Suprapubic skin (tissue), 4 donors: ENCODE results near the gene MAGED1. TPM values are rescaled to one million over a fixed set of nuclear protein-coding genes. Genes with fewer than 3 reads are reported as not detected.

Source experiments
- DNase-seq, 2 donors: peaks; one replicate each; pipeline ENCODE4 v3.0.0-alpha.2; 2019; ENCODE audit warnings: low spot score in 2 of 2
- H3K27ac ChIP-seq: fragments of 200-600 bp; sonication (generic); one replicate; pipeline ENCODE4 v1.5.1; 2019
- H3K27me3 ChIP-seq: fragments of 200-600 bp; sonication (generic); one replicate; pipeline ENCODE4 v1.5.1; 2019
- H3K36me3 ChIP-seq: fragments of 200-600 bp; sonication (generic); one replicate; pipeline ENCODE4 v1.5.1; 2019
- H3K4me1 ChIP-seq: fragments of 200-600 bp; sonication (generic); one replicate; pipeline ENCODE4 v1.5.1; 2019
- H3K4me3 ChIP-seq: fragments of 200-600 bp; sonication (generic); one replicate; pipeline ENCODE4 v1.5.1; 2019; ENCODE audit warnings: mild to moderate bottlenecking
- H3K9me3 ChIP-seq: fragments of 200-600 bp; sonication (generic); one replicate; pipeline ENCODE4 v1.5.1; 2019
- CTCF ChIP-seq, 2 donors: fragments of 200-600 bp in 1 of 2; fragments of 450-650 bp in 1 of 2; sonication (generic) in 1 of 2; IDR thresholded peaks; one replicate each; pipeline ENCODE4 v1.5.1; 2016 to 2019; ENCODE audit warnings: antibody characterized with exemption in 2 of 2, mild to moderate bottlenecking in 1 of 2, moderate library complexity in 1 of 2
- EP300 ChIP-seq: sonication (generic); formaldehyde crosslinking; IDR thresholded peaks from one replicate; pipeline ENCODE4 v1.6.1; 2017; ENCODE audit warnings: antibody characterized with exemption
- POLR2A ChIP-seq, 2 donors: fragments of 450-650 bp; IDR thresholded peaks; one replicate each; pipeline ENCODE4 v1.6.1; 2017; ENCODE audit warnings: antibody characterized with exemption in 2 of 2, mild to moderate bottlenecking in 2 of 2, moderate library complexity in 2 of 2
- POLR2AphosphoS5 ChIP-seq, 3 donors: sonication (generic); formaldehyde crosslinking; IDR thresholded peaks; one replicate each; pipeline ENCODE4 v1.6.1; 2017; ENCODE audit warnings: antibody characterized with exemption in 3 of 3
- WGBS: methylation state at CpG from one replicate; pipeline ENCODE4 v1.1.5; 2018; 5-methylcytosine and 5-hydroxymethylcytosine counted together
- total RNA-seq, 4 donors: library from RNA; depleted of rRNA; stranded (reverse); fragments of >200 nt; gene quantifications; one replicate each; pipeline ENCODE4 v1.1.0, GENCODE V29; 2016

Gene MAGED1
- total RNA-seq, 4 donors from 2014 or later = 35.0 to 44.1 (median 39.1) TPM

- Histone ChIP-seq H3K4me3 (no peak overlapping the region), H3K4me1 (no peaks in the 10 kb centered on the region), H3K9me3 (no peaks in the 10 kb centered on the region), H3K27me3 (no peaks in the 10 kb centered on the region), H3K27ac (no peak overlapping the region), H3K36me3 (no peaks in the 10 kb centered on the region)
- TF ChIP-seq POLR2A (IDR thresholded peaks at IDR 0.05) (no peak), POLR2AphosphoS5 (IDR thresholded peaks at IDR 0.05) (no peak), CTCF (IDR thresholded peaks at IDR 0.05) (no peak), EP300 (no peak)
- WGBS = 62% methylated on average over 3 of the region's 3 CpGs
- no peak for DNase-seq
Measured at GRCh38 chrX:51852621-51853020, 40.8 kb upstream of the MAGED1 start.

DNA sequence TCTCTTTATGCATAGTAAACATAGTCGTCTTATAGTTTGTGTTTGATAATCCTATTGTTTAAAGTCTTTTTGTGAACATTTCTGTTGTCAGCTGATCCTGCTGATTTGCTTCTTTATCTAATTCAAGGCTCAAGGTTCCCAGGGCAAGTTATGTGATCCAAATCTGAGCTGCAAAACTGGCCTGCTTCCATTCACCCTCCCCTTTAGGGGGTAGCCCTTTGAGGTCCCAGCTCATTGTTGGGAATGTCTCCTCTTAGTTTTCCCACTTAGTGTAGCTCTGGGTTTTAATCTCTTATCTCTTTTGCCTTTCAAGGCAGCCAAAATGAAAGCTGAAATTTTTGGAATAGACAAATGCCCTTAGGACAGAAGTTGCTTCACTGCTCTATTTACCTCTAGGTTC is 40.2 kb upstream of the MAGED1 start:
- no peaks in the 10 kb centered on the region for H3K9me3 ChIP-seq
- no peaks in the 10 kb centered on the region for H3K36me3 ChIP-seq
- TF ChIP-seq CTCF (IDR thresholded peaks at IDR 0.05) = no peak
- TF ChIP-seq POLR2A (IDR thresholded peaks at IDR 0.05) = no peak
- TF ChIP-seq POLR2AphosphoS5 (IDR thresholded peaks at IDR 0.05) = no peak
- no peak for TF ChIP-seq EP300
- no peak overlapping the region for H3K27ac ChIP-seq
- H3K27me3 ChIP-seq = no peaks in the 10 kb centered on the region
- H3K4me3 ChIP-seq = no peak overlapping the region
- no peak for DNase-seq
- no peaks in the 10 kb centered on the region for H3K4me1 ChIP-seq
- WGBS = 31% methylated on average over 1 of the region's 1 CpG

GRCh38 chrX:51855698-51856097 is 37.7 kb upstream of the MAGED1 start:
- WGBS = 93% methylated on average over 8 of the region's 8 CpGs
- no peaks in the 10 kb centered on the region for H3K36me3 ChIP-seq
- TF ChIP-seq EP300 = no peak
- no peak for TF ChIP-seq POLR2A (IDR thresholded peaks at IDR 0.05)
- no peak for TF ChIP-seq POLR2AphosphoS5 (IDR thresholded peaks at IDR 0.05)
- TF ChIP-seq CTCF (IDR thresholded peaks at IDR 0.05) = no peak

DNA sequence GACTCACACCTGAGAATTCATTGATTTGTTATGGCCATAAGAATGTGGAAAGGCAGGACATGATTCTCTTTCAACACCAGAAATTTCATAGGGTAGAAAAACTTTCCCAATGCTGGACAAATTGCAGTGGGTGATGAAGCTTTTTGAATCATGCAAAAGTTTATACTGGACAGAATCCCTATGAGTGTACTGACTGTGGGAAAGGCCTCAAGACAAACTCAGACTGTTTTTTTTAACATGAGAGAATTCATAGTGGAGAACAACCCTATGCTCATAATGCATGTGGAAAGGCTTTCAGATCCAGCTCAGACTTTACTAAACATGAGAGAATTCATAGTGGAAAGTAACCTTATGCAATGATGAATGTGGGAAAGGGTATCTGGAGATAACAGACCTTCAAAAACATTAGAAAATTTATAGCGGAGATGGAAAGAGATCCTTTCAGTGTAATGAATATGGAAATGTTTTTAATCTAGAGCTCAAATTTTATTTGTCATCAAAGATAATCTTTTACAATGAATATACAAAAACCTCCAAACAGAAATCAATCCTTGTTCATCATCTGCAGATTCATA is 36.2 kb upstream of the MAGED1 start:
- H3K4me1 ChIP-seq = no peaks in the 10 kb centered on the region
- H3K27me3 ChIP-seq = no peaks in the 10 kb centered on the region
- no peak overlapping the region for H3K27ac ChIP-seq
- H3K4me3 ChIP-seq = no peak overlapping the region
- no peaks in the 10 kb centered on the region for H3K9me3 ChIP-seq
- no peak for DNase-seq
- 90% methylated on average over 1 of the region's 1 CpG for whole genome bisulfite sequencing
- H3K36me3 ChIP-seq = no peaks in the 10 kb centered on the region
- no peak for TF ChIP-seq POLR2AphosphoS5 (IDR thresholded peaks at IDR 0.05)
- no peak for TF ChIP-seq EP300
- TF ChIP-seq POLR2A (IDR thresholded peaks at IDR 0.05) = no peak
- TF ChIP-seq CTCF (IDR thresholded peaks at IDR 0.05) = no peak

More at GRCh38 chrX:51855698-51856097, 37.7 kb upstream of the MAGED1 start:
- H3K4me3 ChIP-seq = no peak overlapping the region
- no peak for DNase-seq
- no peak overlapping the region for H3K27ac ChIP-seq
- H3K9me3 ChIP-seq = no peaks in the 10 kb centered on the region
- no peaks in the 10 kb centered on the region for H3K27me3 ChIP-seq
- H3K4me1 ChIP-seq = no peaks in the 10 kb centered on the region

DNA sequence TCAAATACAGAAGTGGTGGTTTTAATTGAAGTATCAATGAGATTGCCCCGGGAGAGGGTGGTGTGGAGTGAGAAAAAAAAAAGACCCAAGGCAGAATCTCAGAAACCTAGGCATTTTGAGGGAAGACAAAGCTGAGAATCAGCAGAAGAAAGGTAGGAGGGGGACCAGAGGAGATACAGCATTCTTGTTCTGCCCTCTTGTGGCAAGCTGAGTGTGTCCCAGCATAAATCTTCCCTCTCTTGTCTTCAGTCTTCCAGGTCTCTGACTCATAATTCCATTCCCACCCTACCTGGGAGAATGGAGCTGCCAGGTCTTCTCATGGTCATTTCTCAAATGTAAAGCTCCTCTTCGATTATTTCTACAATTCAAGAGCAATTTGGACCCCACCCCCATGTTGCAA is 32.7 kb upstream of the MAGED1 start:
- H3K4me1 ChIP-seq = no peaks in the 10 kb centered on the region
- no peak overlapping the region for H3K4me3 ChIP-seq
- no peaks in the 10 kb centered on the region for H3K27me3 ChIP-seq
- DNase-seq = no peak
- H3K27ac ChIP-seq = no peak overlapping the region
- TF ChIP-seq CTCF (IDR thresholded peaks at IDR 0.05) = peak in 1 of 2 donors; percentile 17
- no peak for TF ChIP-seq POLR2A (IDR thresholded peaks at IDR 0.05)
- WGBS = 7% methylated on average over 2 of the region's 2 CpGs
- no peaks in the 10 kb centered on the region for H3K9me3 ChIP-seq
- H3K36me3 ChIP-seq = no peaks in the 10 kb centered on the region
